ENCODE data around the gene MAP4K2.

The MAP4K2 gene

GRCh38 chr11:64745521-64746328 lies 57.3 kb downstream of the MAP4K2 start:
- DNase-seq (ENCODE audit: low read depth): no peak
- in situ Hi-C loops (cut with HindIII; ENCODE audit: low sequenced_read_pairs): no loop called here
- TF ChIP-seq CTCF (IDR thresholded peaks at IDR 0.05; ENCODE audit: low read depth, low read length, missing control alignments): no peak
- peak overlapping the region; percentile 32 for H3K4me3 ChIP-seq (ENCODE audit: low read depth, low read length)

GRCh38 chr11:64745189-64745520 lies 57.9 kb downstream of the MAP4K2 start:
- in situ Hi-C loops (cut with HindIII; ENCODE audit: low sequenced_read_pairs): no loop called here
- TF ChIP-seq CTCF (IDR thresholded peaks at IDR 0.05; ENCODE audit: low read depth, low read length, missing control alignments): no peak
- DNase-seq (ENCODE audit: low read depth): no peak
- H3K4me3 ChIP-seq (ENCODE audit: low read depth, low read length): peak overlapping the region; percentile 32

- no peak for DNase-seq (ENCODE audit: low read depth)
- peak overlapping the region; percentile 32 for H3K4me3 ChIP-seq (ENCODE audit: low read depth, low read length)
- no peak for TF ChIP-seq CTCF (IDR thresholded peaks at IDR 0.05; ENCODE audit: low read depth, low read length, missing control alignments)
- in situ Hi-C loops (cut with HindIII; ENCODE audit: low sequenced_read_pairs): no loop called here
Measured at GRCh38 chr11:64744544-64745188, 58.3 kb downstream of the MAP4K2 start.

- in situ Hi-C loops (cut with HindIII; ENCODE audit: low sequenced_read_pairs): no loop called here
- peak; percentile 58 for TF ChIP-seq CTCF (IDR thresholded peaks at IDR 0.05; ENCODE audit: low read depth, low read length, missing control alignments)
- H3K4me3 ChIP-seq (ENCODE audit: low read depth, low read length): peak within 1 kb of the TSS; percentile 32
- no peak for DNase-seq (ENCODE audit: low read depth)
Measured at GRCh38 chr11:64743591-64744543, 59.1 kb downstream of the MAP4K2 start, which contains the start of gene RASGRP2. RASGRP2 (minus strand) TSS chr11:64744142; CDS start chr11:64742866, 1,276 bp downstream.

GRCh38 chr11:64742889-64743590 lies 60.0 kb downstream of the MAP4K2 start:
- peak overlapping the region; percentile 22 for H3K4me3 ChIP-seq (ENCODE audit: low read depth, low read length)
- in situ Hi-C loops (cut with HindIII; ENCODE audit: low sequenced_read_pairs): no loop called here
- no peak for DNase-seq (ENCODE audit: low read depth)
- TF ChIP-seq CTCF (IDR thresholded peaks at IDR 0.05; ENCODE audit: low read depth, low read length, missing control alignments): peak; percentile 73
